EH (cell line): ENCODE measurements around the gene MICAL3.
"Not testable (repeated sequence)": the region's sequence is repeated elsewhere in the genome, so short reads cannot be mapped to it uniquely, and the experiment has no call there.

Source experiments
- DNase-seq: peaks from one replicate; pipeline ENCODE4 v3.0.0-alpha.2; 2015; ENCODE audit warnings: low read depth

MICAL3 gene

GRCh38 chr22:18000441-18001039 lies 23.8 kb downstream of the MICAL3 start:
- DNase-seq, result peak; percentile 34

GRCh38 chr22:17999851-18000250 lies 24.5 kb downstream of the MICAL3 start:
- DNase-seq, result no peak

- DNase-seq, result no peak
Measured at GRCh38 chr22:17998913-17999312, 25.4 kb downstream of the MICAL3 start.

- DNase-seq, result peak; percentile 60
Measured at GRCh38 chr22:17997456-17997855, 26.9 kb downstream of the MICAL3 start.

- not testable (repeated sequence) for DNase-seq
Measured at GRCh38 chr22:17995256-17995655, 29.1 kb downstream of the MICAL3 start.

- DNase-seq, result no peak
Measured at GRCh38 chr22:17994424-17995108, 29.8 kb downstream of the MICAL3 start.

GRCh38 chr22:17992976-17993375 lies 31.4 kb downstream of the MICAL3 start:
- not testable (repeated sequence) for DNase-seq

GRCh38 chr22:17991992-17992391 lies 32.4 kb downstream of the MICAL3 start:
- DNase-seq, result not testable (repeated sequence)

GRCh38 chr22:17990942-17991341 lies 33.4 kb downstream of the MICAL3 start:
- no peak for DNase-seq

GRCh38 chr22:17990147-17990546 lies 34.2 kb downstream of the MICAL3 start:
- peak; percentile 63 for DNase-seq

GRCh38 chr22:17988800-17989513 lies 35.4 kb downstream of the MICAL3 start:
- peak; percentile 44 for DNase-seq

GRCh38 chr22:17985606-17986005 lies 38.8 kb downstream of the MICAL3 start:
- DNase-seq, result no peak

- not testable (repeated sequence) for DNase-seq
Measured at GRCh38 chr22:17985071-17985470, 39.3 kb downstream of the MICAL3 start.

GRCh38 chr22:17984114-17984513 lies 40.2 kb downstream of the MICAL3 start:
- DNase-seq, result no peak

- peak; percentile 34 for DNase-seq
Measured at GRCh38 chr22:17982572-17983141, 41.7 kb downstream of the MICAL3 start.

GRCh38 chr22:17981497-17981896 lies 42.9 kb downstream of the MICAL3 start:
- DNase-seq, result no peak

- no peak for DNase-seq
Measured at GRCh38 chr22:17980638-17981051, 43.7 kb downstream of the MICAL3 start.

GRCh38 chr22:17980015-17980590 lies 44.3 kb downstream of the MICAL3 start:
- DNase-seq, result no peak

GRCh38 chr22:17978027-17978426 lies 46.3 kb downstream of the MICAL3 start:
- DNase-seq, result no peak

- no peak for DNase-seq
Measured at GRCh38 chr22:17977371-17977770, 47.0 kb downstream of the MICAL3 start.

- DNase-seq, result no peak
Measured at GRCh38 chr22:17976121-17976520, 48.2 kb downstream of the MICAL3 start.

- no peak for DNase-seq
Measured at GRCh38 chr22:17974703-17975372, 49.5 kb downstream of the MICAL3 start.
